GM12865 (cell line): ENCODE results near the gene WDR36.

Experiments
- DNase-seq: peaks from one replicate; pipeline ENCODE4 v3.0.0; 2010; ENCODE audit warnings: low read depth
- H3K4me3 ChIP-seq: 2 replicates; pipeline ENCODE4 v1.5.1; 2011; ENCODE audit warnings: mild to moderate bottlenecking, low read depth, low read length, control low read depth
- TF ChIP-seq, protein P1 (sequence below): IDR thresholded peaks from 2 replicates; pipeline ENCODE4 v1.5.1; 2011; ENCODE audit warnings: low read length, control low read depth, low read depth, inconsistent platforms; ENCODE audit not compliant: insufficient read depth; ENCODE audit errors: missing control alignments

WDR36 gene

DNA sequence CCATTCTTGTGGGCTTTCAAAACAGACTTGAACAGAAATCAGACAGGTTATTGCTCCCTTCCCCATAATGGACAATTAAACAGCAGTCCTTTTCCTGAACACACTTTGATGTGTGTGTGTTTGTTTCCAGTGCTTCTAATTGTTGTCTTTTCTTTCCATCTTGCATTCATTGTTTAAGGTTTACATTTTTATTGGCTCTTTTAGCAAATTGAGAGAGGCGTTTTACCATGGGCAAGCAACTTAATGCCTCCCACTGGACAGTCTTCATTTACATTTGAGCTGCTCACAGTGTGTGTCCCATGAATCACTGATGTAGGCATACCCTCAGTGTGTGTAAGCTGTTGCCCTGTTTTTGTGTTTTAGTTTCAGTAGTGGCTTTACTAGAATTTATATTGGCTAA lies 25.0 kb downstream of the WDR36 start:
- no peak overlapping the region for H3K4me3 ChIP-seq
- TF ChIP-seq, protein P1, sequence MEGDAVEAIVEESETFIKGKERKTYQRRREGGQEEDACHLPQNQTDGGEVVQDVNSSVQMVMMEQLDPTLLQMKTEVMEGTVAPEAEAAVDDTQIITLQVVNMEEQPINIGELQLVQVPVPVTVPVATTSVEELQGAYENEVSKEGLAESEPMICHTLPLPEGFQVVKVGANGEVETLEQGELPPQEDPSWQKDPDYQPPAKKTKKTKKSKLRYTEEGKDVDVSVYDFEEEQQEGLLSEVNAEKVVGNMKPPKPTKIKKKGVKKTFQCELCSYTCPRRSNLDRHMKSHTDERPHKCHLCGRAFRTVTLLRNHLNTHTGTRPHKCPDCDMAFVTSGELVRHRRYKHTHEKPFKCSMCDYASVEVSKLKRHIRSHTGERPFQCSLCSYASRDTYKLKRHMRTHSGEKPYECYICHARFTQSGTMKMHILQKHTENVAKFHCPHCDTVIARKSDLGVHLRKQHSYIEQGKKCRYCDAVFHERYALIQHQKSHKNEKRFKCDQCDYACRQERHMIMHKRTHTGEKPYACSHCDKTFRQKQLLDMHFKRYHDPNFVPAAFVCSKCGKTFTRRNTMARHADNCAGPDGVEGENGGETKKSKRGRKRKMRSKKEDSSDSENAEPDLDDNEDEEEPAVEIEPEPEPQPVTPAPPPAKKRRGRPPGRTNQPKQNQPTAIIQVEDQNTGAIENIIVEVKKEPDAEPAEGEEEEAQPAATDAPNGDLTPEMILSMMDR: no peak
- no peak for DNase-seq

DNA sequence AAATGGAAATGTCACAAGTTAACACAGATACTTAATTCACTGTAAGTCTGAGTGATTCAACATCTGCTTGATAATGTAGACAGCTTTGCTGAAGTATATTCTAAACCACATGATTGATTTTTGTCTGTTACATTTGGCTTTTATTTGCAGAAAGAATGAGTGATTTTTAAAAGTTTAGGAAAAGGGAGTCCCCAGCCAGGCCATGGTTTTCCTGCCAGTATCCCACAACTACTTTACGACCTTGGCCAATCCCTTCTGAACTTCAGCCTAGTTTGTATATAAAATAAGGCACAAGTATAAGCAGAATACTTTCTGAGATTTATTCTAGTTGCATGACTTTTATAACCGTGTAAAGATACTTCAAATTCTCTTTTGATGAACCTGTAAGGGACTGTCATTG lies 27.1 kb downstream of the WDR36 start:
- H3K4me3 ChIP-seq: no peak overlapping the region
- TF ChIP-seq, protein P1: no peak
- no peak for DNase-seq

DNA sequence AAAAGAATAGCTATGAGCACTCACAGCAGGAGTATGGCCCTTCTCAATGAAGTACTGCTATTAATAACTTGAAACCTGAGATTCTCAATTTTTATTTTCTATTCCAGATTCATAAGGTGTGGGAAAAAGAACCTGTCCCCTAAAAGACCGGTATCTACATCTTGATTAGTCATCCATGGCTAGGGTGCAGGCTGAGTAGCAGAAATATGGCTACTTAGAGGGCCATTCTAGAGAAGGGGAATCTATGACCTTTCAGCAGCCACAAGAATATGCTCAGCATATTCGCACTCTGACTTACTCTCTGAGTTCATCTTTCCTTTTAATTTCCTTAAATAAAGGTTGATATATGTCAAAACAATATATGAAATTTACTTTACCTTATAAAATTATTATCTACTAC lies 27.7 kb downstream of the WDR36 start:
- peak; percentile 32 for DNase-seq
- TF ChIP-seq, protein P1: no peak
- H3K4me3 ChIP-seq: no peak overlapping the region

DNA sequence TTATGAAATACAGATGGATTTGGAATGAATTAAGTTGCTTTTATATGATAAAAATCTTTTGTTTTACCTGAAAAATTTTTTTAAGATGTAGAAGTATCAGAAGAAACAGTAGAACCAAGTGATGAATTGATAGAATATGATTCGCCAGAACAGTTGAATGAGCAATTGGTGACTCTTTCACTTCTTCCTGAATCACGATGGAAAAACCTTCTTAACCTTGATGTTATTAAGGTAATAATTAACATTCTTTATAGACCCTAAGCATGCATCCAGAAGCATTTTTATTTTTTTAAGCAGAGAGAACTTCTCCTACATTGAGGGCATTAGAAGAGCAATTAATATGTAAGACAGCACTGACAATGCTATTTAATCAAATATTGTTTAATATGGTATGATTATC lies 28.8 kb downstream of the WDR36 start:
- DNase-seq: no peak
- TF ChIP-seq, protein P1: no peak
- H3K4me3 ChIP-seq: no peak overlapping the region

DNA sequence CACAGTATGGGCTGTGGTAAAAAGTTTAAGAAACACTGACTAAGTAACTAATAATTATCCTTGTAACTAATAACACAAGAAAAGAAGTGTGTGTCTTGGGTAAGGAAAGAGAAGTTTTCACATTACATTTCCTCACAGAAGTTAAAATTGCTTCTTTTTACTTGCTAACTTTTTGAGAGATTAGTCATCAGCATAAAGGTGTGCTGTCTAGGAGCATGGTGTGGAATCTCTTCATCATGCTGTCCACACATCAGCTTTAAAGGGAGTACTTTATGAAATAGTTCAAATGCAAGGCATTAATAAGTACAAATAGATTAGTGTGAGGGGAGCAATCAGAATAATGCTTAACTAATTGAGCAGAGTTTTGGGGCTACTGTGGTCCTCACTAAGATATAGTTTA lies 29.8 kb downstream of the WDR36 start:
- TF ChIP-seq, protein P1: no peak
- no peak overlapping the region for H3K4me3 ChIP-seq
- no peak for DNase-seq

DNA sequence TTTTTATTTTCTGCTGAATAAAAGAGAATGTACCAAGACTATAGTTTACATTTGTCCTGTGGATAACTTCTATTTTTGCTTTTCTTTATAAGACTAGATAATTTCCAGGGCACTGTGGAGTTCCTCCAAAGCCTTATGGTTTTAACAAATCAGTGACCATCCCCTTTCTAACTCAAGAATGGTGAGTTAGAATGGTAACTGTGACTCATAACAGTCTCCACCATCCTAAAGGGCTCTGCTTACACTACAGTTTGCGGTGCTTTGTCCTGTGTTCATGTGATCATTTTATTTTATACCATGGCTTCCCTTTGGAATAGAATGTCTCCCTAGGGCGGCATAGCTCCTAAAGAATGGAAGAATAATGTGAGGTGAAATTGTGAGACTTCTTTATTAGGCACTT lies 30.2 kb downstream of the WDR36 start:
- DNase-seq: no peak
- no peak overlapping the region for H3K4me3 ChIP-seq
- TF ChIP-seq, protein P1: no peak

DNA sequence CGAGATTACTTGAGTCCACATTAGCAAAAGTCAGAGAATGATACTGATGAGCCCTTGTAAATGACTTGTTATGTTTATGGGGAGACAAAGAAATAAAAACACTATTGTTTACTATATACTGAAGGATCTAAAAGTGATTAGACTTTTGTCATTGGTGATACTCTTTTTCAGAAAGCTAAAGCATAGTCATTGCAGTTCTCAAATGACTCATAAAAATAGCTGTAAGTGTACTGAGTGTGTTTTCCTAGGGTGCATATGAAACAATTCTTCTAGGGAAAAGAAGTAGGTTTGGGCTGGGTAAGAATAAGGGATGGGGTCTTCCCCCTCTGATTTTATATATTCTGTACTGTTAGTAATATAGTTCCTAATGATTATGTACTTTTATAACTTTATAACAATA lies 32.6 kb downstream of the WDR36 start:
- TF ChIP-seq, protein P1: no peak
- no peak overlapping the region for H3K4me3 ChIP-seq
- DNase-seq: no peak
